H9 (cell line): ENCODE data around the gene RSAD2. TPM values are rescaled to one million over a fixed set of nuclear protein-coding genes. Genes with fewer than 3 reads are reported as not detected.

Experiments used
- DNase-seq: peaks from one replicate; pipeline ENCODE4 v3.0.0-alpha.2; 2017
- H2AFZ ChIP-seq: one replicate; pipeline ENCODE4 v1.6.1; 2013; ENCODE audit warnings: mild to moderate bottlenecking, low read length, control low read depth, moderate library complexity
- H2AK5ac ChIP-seq: 2 replicates; pipeline ENCODE4 v1.6.1; 2013; ENCODE audit warnings: low read length, control low read depth, mixed read lengths; ENCODE audit not compliant: insufficient read length
- H2BK120ac ChIP-seq: one replicate; pipeline ENCODE4 v1.6.1; 2013; ENCODE audit warnings: low read depth, mild to moderate bottlenecking, low read length, control low read depth, inconsistent platforms; ENCODE audit not compliant: poor library complexity, severe bottlenecking
- H2BK12ac ChIP-seq: 2 replicates; pipeline ENCODE4 v1.6.1; 2013; ENCODE audit warnings: low read length, control low read depth, mixed read lengths, low read depth; ENCODE audit not compliant: insufficient read length
- H2BK15ac ChIP-seq: 2 replicates; pipeline ENCODE4 v1.6.1; 2013; ENCODE audit warnings: low read depth, low read length, control low read depth
- H2BK20ac ChIP-seq: one replicate; pipeline ENCODE4 v1.6.1; 2013; ENCODE audit warnings: low read depth, mild to moderate bottlenecking, low read length, control low read depth, inconsistent platforms; ENCODE audit not compliant: poor library complexity, severe bottlenecking
- H2BK5ac ChIP-seq: 2 replicates; pipeline ENCODE4 v1.6.1; 2013; ENCODE audit warnings: low read length, control low read depth, mixed read lengths; ENCODE audit not compliant: insufficient read length
- H3K14ac ChIP-seq: 2 replicates; pipeline ENCODE4 v1.6.1; 2013; ENCODE audit warnings: low read length, control low read depth; ENCODE audit not compliant: insufficient read depth
- H3K18ac ChIP-seq: 2 replicates; pipeline ENCODE4 v1.6.1; 2013; ENCODE audit warnings: low read depth, mild to moderate bottlenecking, mixed read lengths, low read length, control low read depth; ENCODE audit not compliant: insufficient read length
- H3K23ac ChIP-seq: 2 replicates; pipeline ENCODE4 v1.6.1; 2013; ENCODE audit warnings: low read length, control low read depth, mixed read lengths, low read depth; ENCODE audit not compliant: insufficient read length
- H3K23me2 ChIP-seq: 2 replicates; pipeline ENCODE4 v1.6.1; 2013; ENCODE audit warnings: low read depth, mild to moderate bottlenecking, mixed read lengths, low read length, control low read depth; ENCODE audit not compliant: insufficient read length, poor library complexity, severe bottlenecking
- H3K27ac ChIP-seq: 2 replicates; pipeline ENCODE4 v1.5.1; 2013; ENCODE audit warnings: low read length, control low read depth, mixed read lengths, low read depth; ENCODE audit not compliant: insufficient read length
- H3K27me3 ChIP-seq: 2 replicates; pipeline ENCODE4 v1.6.1; 2013; ENCODE audit warnings: low read length, control low read depth, inconsistent platforms; ENCODE audit not compliant: insufficient read depth
- H3K4ac ChIP-seq: 2 replicates; pipeline ENCODE4 v1.6.1; 2013; ENCODE audit warnings: low read depth, mild to moderate bottlenecking, control low read depth, inconsistent platforms, low read length, moderate library complexity
- H3K4me1 ChIP-seq: 2 replicates; pipeline ENCODE4 v1.6.1; 2013; ENCODE audit warnings: low read length, control low read depth, inconsistent platforms; ENCODE audit not compliant: insufficient read depth
- H3K4me2 ChIP-seq: 2 replicates; pipeline ENCODE4 v1.6.1; 2013; ENCODE audit warnings: low read length, control low read depth, mixed read lengths; ENCODE audit not compliant: insufficient read length, insufficient read depth
- H3K56ac ChIP-seq: 2 replicates; pipeline ENCODE4 v1.6.1; 2013; ENCODE audit warnings: low read depth, mild to moderate bottlenecking, mixed read lengths, low read length, control low read depth; ENCODE audit not compliant: insufficient read length
- H3K79me1 ChIP-seq: 2 replicates; pipeline ENCODE4 v1.6.1; 2013; ENCODE audit warnings: low read depth, mild to moderate bottlenecking, moderate library complexity, low read length, control low read depth, inconsistent platforms; ENCODE audit not compliant: insufficient read depth, poor library complexity, severe bottlenecking
- H3K79me2 ChIP-seq: 2 replicates; pipeline ENCODE4 v1.6.1; 2013; ENCODE audit warnings: low read length, control low read depth, inconsistent platforms; ENCODE audit not compliant: insufficient read depth
- H3K9ac ChIP-seq: 2 replicates; pipeline ENCODE4 v1.6.1; 2013; ENCODE audit warnings: low read length, control low read depth, mixed read lengths; ENCODE audit not compliant: insufficient read length; ENCODE audit errors: extremely low read depth
- H3K9me3 ChIP-seq: one replicate; pipeline ENCODE4 v1.6.1; 2013; ENCODE audit warnings: low read depth, low read length, inconsistent platforms; ENCODE audit not compliant: control insufficient read depth
- H3T11ph ChIP-seq: one replicate; pipeline ENCODE4 v1.6.1; 2013; ENCODE audit warnings: mild to moderate bottlenecking, low read length, control low read depth, inconsistent platforms
- H4K20me1 ChIP-seq: one replicate; pipeline ENCODE4 v1.6.1; 2013; ENCODE audit not compliant: control insufficient read depth, insufficient read length, insufficient read depth
- H4K5ac ChIP-seq: 2 replicates; pipeline ENCODE4 v1.6.1; 2013; ENCODE audit warnings: low read depth, mild to moderate bottlenecking, mixed read lengths, low read length, control low read depth; ENCODE audit not compliant: insufficient read length
- H4K8ac ChIP-seq: replicated peaks from 2 replicates; pipeline ENCODE4 v1.6.1; 2013; ENCODE audit warnings: low read length, control low read depth, mixed read lengths, low read depth; ENCODE audit not compliant: insufficient read length
- H4K91ac ChIP-seq: 2 replicates; pipeline ENCODE4 v1.6.1; 2013; ENCODE audit warnings: low read depth, mild to moderate bottlenecking, moderate library complexity, mixed read lengths, low read length, control low read depth; ENCODE audit not compliant: insufficient read length
- H3K27ac Mint-ChIP-seq, 3 experiments: 2 replicates in 2 of 3; 3 replicates in 1 of 3; pipeline ENCODE4 v1.8.0; 2020 to 2021; ENCODE audit warnings: mixed read lengths in 3 of 3, mild to moderate bottlenecking in 1 of 3, moderate library complexity in 1 of 3
- H3K27me3 Mint-ChIP-seq: 2 replicates; pipeline ENCODE4 v1.8.0; 2021; ENCODE audit warnings: low read depth, mild to moderate bottlenecking, moderate library complexity, mixed read lengths
- H3K36me3 Mint-ChIP-seq, 3 experiments: 2 replicates in 2 of 3; 3 replicates in 1 of 3; pipeline ENCODE4 v1.8.0; 2020 to 2021; ENCODE audit warnings: low read depth in 3 of 3, mixed read lengths in 3 of 3; ENCODE audit not compliant: insufficient read depth in 1 of 3
- H3K4me1 Mint-ChIP-seq, 2 experiments: 2 replicates each; pipeline ENCODE4 v1.8.0; 2020; ENCODE audit warnings: mixed read lengths in 2 of 2
- H3K4me3 Mint-ChIP-seq, 2 experiments: 2 replicates in 1 of 2; 3 replicates in 1 of 2; pipeline ENCODE4 v1.8.0; 2020 to 2021; ENCODE audit warnings: mild to moderate bottlenecking in 2 of 2, mixed read lengths in 2 of 2, moderate library complexity in 1 of 2
- H3K9me3 Mint-ChIP-seq, 2 experiments: 2 replicates in 1 of 2; 3 replicates in 1 of 2; pipeline ENCODE4 v1.8.0; 2020; ENCODE audit warnings: mild to moderate bottlenecking in 2 of 2, mixed read lengths in 2 of 2, moderate library complexity in 1 of 2
- WGBS: extraction: QIAGEN DNeasy Blood & Tissue Kit; methylation state at CpG from one replicate; pipeline ENCODE4 v1.1.7; 2013; ENCODE audit warnings: missing lambda C conversion rate, low lambda C conversion rate, mixed read lengths; ENCODE audit not compliant: insufficient read length; ENCODE audit errors: extremely low coverage; 5-methylcytosine and 5-hydroxymethylcytosine counted together
- total RNA-seq: library from RNA; stranded (reverse); gene quantifications from 2 replicates; pipeline ENCODE4 v1.2.1, GENCODE V29; 2021
- TF ChIP-seq, protein P1 (sequence below): fragments of 200-600 bp; sonication (generic); conservative IDR thresholded peaks from 3 replicates; pipeline ENCODE4 v1.8.0; 2021; ENCODE audit warnings: antibody characterized with exemption, mild to moderate bottlenecking

RSAD2 gene
- total RNA-seq, 1 experiment from 2014 or later = not detected

- DNase-seq = no peak
- no peak overlapping the region for H3K18ac ChIP-seq
Observed at GRCh38 chr2:6863792-6864191, 13.8 kb upstream of the RSAD2 start.

More at GRCh38 chr2:6863792-6864191, 13.8 kb upstream of the RSAD2 start:
- Histone ChIP-seq H3K56ac (no peak overlapping the region), H3K27me3 (peaks cover 9% of the 10 kb centered on the region), H4K20me1 (no peaks in the 10 kb centered on the region), H3K79me2 (no peaks in the 10 kb centered on the region), H3K23ac (no peak overlapping the region), H3K9ac (no peak overlapping the region), H3T11ph (no peak overlapping the region), H2BK15ac (no peak overlapping the region), H3K23me2 (peaks cover 12% of the 10 kb centered on the region), H3K4me1 (no peaks in the 10 kb centered on the region), H2BK12ac (no peak overlapping the region), H2BK20ac (no peak overlapping the region), H2BK120ac (no peak overlapping the region), H3K27ac (no peak overlapping the region), H3K9me3 (no peaks in the 10 kb centered on the region), H2BK5ac (no peak overlapping the region), H3K4ac (no peak overlapping the region), H3K14ac (no peak overlapping the region; the same call in 1 of the 2 replicates), H4K5ac (no peak overlapping the region), H4K8ac (no peak overlapping the region), H2AFZ (no peak overlapping the region), H3K4me2 (no peak overlapping the region), H3K79me1 (no peaks in the 10 kb centered on the region), H4K91ac (no peak overlapping the region), H2AK5ac (no peak overlapping the region)
- TF ChIP-seq, protein P1, sequence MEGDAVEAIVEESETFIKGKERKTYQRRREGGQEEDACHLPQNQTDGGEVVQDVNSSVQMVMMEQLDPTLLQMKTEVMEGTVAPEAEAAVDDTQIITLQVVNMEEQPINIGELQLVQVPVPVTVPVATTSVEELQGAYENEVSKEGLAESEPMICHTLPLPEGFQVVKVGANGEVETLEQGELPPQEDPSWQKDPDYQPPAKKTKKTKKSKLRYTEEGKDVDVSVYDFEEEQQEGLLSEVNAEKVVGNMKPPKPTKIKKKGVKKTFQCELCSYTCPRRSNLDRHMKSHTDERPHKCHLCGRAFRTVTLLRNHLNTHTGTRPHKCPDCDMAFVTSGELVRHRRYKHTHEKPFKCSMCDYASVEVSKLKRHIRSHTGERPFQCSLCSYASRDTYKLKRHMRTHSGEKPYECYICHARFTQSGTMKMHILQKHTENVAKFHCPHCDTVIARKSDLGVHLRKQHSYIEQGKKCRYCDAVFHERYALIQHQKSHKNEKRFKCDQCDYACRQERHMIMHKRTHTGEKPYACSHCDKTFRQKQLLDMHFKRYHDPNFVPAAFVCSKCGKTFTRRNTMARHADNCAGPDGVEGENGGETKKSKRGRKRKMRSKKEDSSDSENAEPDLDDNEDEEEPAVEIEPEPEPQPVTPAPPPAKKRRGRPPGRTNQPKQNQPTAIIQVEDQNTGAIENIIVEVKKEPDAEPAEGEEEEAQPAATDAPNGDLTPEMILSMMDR = no peak
- Mint-ChIP-seq H3K27ac (no peak overlapping the region), H3K9me3 (peaks cover 16 to 18% of the 10 kb centered on the region in 2 experiments), H3K4me1 (peaks cover 7% of the 10 kb centered on the region in 2 experiments), H3K4me3 (no peak overlapping the region), H3K27me3 (peaks cover 56% of the 10 kb centered on the region), H3K36me3 (peaks cover 10 to 19% (median 16%) of the 10 kb centered on the region in 3 experiments)
- no CpG with 5 or more reads among the region's 6 CpGs for WGBS
